T-helper 2 cell treated with Interferon-gamma antibody and Interleukin-4, amounts not matched to agents 100 ng/mL and 5 ng/mL, for 36 hours (primary cell): Measurements from ENCODE around the gene MORC1. TPM values are rescaled to one million over a fixed set of nuclear protein-coding genes. Genes with fewer than 3 reads are reported as not detected.

Experiments used
- intact Hi-C: fragments of 100-400 bp; cut with micrococcal nuclease; formaldehyde crosslinking; loops from one replicate; pipeline ENCODE4 v1.15.1; 2023
- total RNA-seq: library from RNA; stranded (reverse); gene quantifications from 2 replicates; pipeline ENCODE4 v1.2.3, GENCODE V29; 2022

The MORC1 gene
- total RNA-seq, 1 donor from 2014 or later: not detected

DNA sequence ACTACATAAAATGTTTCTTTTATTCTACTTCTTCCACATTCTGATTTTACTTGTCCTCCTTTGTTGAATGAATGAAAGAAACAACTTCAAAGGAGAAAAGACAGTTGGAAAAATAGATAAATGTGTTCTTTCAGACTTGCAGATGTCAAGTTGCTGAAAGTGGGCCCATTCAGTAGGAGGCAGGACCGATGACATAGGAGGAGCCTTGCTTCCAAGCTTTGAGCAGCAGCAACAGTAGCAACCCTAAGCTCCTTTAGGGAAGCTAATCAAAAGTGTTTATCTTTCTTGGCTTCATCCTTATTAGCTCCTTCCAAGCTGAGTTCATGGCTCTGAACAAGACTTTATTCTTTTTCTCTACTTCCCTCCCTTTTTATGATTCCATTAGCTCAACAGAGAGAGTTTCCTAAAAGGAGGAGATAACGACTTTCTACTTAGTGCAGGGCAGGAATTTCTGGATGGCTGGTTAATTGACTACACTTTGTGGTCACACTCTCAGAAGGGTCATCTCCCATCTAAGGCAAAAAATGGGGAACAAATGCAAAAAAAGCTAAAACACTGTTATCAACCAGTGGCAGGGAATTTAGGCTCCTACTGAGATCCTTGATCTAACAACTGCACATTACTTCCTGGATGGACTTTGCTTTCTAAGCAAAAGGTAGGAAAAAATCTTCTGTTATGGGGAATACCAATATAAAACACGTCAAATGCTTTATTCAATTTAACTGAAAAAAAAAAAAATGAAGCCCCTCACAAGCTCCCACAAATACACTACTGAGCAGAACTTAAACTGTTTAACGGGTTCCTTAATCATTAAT, 4.8 kb downstream of the MORC1 start:
- intact Hi-C loops: no loop called here

DNA sequence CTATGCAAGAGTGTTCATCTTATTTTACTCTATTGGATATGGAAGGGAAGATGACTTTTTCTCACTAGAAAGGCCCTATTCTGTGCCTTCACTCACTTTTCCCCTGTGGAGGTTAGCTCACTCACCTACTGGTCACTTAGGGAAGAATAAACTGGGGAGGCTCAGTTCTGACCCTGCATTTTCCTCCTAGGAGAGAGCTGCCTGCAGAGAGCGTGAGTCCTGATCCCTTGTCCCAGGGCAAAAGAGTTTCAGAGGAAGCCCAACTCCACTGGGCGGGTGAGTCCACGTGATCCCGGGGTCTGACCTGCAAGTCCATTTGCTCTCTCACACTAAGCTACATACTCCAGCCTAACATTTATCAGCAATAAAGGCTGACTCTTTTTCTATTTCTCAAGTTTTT, 8.4 kb downstream of the MORC1 start:
- intact Hi-C loops: no loop called here

DNA sequence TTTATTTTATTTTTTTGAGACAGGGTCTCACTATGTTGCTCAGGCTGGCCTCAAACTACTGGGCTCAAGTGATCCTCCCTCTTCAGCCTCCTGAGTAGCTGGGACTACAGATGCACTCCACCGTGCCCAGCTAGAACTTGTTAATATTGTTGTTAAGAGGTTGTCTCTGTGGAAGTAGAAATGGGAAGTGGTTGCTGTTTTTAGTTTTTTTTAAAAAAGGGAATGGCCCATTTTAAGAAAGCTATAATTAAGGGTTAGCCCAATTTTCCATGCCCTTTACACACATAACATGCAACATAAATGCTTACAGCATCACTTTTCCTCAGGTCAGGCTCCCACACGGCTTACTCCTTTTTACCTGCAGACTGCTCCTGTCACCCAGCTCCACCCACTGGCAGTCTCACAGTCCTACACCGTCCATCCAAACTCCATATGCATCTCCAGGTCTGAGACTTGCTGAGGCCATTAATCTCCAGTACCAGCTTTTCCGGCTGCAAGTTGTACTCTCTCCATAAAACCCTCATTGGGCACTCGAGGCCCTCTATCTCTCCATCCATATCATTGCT, 19.8 kb downstream of the MORC1 start:
- intact Hi-C loops: no loop called here

DNA sequence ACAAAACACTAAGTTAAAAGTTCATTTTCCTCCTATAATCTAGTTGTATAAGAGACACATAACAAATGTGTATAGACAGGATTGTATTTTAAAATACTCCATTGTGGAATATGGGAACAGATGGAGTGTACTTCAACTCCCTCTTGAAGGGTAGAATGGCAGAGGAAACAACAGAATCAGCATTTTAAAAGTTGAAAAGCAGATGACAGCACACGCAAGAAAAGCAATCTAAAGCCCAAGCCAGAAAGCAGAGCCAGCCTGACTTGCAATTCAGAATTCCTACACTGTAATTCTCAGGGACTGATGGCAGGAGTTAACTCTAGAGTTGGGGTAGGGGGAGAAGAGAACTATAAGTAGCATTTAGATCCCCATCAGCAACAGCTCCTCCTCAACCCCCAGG, 22.8 kb downstream of the MORC1 start:
- intact Hi-C loops: no loop called here

DNA sequence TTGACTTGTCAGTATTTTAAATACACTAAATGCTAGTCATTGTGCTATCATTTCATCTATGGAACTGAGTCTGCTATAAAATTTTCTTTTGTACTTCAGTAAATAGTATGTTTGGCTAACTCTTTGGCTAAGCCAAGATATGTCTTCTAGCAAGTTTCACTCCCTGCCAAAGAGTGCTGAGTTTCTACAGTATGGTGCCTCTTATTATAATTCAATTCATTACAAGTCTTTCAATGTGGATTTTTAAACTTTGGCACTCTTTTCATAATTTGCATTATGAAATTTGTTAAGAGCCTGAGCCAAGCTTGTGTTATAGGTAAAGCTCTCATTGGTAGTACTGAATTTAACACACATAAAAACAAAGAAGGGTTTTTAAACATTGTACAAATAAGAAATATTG, 24.4 kb downstream of the MORC1 start:
- intact Hi-C loops: no loop called here

DNA sequence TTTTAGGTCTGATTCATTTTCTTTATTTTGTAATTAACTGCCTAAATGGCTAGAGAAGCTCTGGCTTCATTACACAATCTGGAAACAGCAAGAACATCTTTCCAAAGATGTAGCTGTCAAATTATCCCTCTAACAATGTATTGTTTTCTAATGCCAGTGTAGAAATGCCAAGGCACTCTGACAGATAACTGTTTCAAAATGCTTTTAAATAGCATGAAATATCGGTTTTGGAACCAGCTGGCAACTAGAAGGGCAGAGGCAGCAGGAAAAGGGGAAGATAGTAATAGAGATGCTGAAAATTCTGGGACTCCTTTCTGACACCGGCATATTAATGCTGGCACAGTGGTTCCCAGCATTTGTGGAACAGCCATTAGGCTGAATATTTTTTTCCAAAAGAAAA, 26.1 kb downstream of the MORC1 start:
- intact Hi-C loops: no loop called here

DNA sequence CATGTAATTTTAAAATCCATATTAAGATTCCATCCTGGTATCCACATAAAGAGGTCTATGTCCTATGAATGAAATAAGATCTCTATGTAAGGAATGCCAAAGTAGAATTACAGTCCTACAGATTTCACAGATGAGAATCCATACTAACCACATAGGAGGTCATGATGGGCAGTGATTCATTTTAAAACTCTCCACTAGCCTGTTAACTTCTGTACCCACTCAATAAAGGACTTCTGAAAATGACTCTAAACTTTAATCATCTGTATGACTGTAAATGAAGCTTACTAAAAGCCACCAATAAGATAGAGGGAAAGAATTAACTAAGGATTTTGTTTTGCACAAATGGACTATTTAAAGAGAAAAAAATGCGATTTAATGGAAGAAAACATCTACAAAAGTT, 28.7 kb downstream of the MORC1 start:
- intact Hi-C loops: no loop called here

DNA sequence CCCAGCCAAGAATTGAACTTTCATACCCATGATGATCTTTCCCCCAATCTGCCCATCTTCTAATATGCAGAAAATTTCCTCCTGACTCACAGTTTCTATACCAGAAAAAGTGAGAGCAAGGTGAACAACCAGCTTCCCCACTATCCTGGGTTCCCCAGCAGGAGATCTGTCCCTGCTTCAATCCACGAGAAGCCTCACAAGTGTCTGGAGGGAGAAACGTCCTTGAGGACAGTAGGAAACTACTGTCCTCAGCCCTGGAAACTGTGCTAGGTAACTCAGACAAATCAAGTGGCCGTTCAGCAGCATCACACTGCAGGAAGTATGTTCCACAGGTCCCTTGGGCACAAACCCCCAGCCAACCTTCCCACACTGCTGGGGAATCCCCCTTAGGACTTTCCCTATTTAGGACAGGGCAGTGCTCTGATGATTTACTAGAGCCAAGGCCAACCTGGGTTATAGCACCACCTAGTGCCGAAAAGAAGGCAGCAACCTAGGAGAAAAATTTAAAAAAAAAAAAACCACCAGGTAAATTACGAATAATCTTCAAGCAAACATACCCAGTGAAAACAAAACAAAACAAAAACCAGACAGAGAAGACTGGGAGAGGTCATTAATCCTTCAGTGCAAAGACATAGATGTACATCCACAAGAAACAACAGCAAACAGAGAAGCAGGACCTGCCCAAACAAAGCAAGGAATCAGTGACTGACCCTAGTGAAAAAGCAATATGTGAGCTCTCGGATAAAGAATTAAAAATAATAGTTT, 36.0 kb downstream of the MORC1 start:
- intact Hi-C loops: loop anchor here (1.0 to 5.0 kb wide), 4 partner anchors 59 to 593 kb away; no protein-coding TSS in a partner anchor

DNA sequence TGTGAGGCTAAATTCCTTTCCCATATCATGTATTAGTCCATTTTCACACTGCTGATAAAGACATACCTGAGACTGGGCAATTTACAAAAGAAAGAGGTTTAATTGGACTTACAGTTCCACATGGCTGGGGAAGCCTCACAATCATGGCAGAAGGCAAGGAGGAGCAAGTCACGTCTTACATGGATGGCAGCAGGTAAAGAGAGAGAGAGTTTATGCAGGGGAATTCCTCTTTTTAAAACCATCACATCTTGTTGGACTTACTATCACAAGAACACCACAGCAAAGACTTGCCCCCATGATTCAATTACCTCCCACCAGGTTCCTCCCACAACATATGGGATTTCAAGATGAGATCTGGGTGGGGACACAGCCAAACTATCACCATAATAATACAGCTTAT, 37.8 kb downstream of the MORC1 start:
- intact Hi-C loops: loop anchor here (5.0 kb wide), 1 partner anchor 163 kb away; no protein-coding TSS in a partner anchor

DNA sequence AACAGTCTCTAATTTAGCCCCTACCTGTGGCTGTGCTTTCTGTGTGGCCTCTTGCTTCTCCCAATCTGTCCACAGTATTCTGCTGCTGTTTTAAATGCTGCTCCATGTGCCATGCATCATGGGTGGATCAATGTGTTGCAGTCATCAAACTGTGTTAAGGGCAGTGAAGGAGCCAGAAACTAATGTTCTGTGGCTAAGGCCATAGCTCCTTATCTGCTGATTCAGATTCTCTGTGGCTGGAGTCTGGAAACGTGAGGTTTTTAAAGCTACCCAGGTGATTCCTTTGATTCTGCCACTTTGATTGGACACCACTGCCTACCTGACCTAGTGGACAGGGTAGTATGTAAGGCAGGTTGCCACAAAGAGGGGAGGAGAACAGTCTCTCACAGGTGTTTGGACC, 44.8 kb downstream of the MORC1 start:
- intact Hi-C loops: no loop called here

DNA sequence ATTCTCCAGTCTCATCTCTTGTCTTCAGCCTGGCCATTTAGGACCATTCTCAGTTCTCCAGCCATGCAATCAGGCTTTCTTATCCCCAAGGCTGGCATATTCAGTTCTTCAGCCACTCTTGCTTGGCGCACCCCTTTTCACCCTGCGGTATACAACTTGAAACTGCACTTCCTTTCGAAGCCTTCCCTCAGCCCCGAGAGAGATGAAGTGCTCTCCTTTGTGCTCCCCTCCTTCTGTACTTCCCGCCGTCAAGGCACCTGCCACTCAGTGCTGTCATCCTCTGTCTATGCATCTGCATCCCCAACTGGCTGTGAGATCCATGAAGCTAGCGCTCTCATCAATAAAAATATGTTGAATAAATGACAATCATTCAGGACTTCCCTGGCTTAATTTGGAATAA, 45.7 kb downstream of the MORC1 start:
- intact Hi-C loops: no loop called here

DNA sequence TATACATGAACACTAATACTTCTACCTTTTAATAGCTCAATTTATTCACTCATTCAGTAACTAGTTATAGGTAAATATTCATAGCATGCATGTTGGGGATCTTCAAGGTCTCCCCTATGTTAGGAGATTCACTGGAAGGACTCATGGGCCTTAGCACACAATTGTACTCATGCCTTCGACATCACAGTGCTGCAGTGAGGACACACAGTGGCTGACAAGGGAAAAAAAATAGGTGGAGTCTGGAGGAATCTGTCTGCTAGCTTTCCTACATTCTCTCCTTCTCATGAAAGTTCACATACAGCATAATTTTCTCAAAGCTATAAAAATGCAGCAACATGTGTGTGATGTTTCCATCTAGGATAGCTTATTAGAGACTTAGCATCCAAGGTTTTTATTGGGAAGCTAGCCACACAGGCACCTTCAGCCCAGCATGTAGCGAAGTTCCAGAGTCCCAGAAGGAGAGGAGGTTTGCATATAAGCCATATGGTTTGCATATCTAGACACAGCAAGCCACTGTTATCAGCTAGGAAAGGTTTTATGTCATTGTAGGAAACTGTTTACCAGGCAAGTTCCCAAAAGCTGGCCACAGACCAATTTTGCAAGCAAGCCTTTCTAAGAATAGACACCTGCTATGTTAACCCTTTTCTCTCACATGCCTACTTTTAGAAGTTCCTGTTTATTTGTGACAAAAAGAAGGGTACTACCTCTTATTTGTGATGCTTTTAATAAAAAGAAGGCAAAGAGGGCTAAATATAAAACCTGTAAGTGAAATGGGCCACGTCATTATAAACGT, 46.4 kb downstream of the MORC1 start:
- intact Hi-C loops: no loop called here

DNA sequence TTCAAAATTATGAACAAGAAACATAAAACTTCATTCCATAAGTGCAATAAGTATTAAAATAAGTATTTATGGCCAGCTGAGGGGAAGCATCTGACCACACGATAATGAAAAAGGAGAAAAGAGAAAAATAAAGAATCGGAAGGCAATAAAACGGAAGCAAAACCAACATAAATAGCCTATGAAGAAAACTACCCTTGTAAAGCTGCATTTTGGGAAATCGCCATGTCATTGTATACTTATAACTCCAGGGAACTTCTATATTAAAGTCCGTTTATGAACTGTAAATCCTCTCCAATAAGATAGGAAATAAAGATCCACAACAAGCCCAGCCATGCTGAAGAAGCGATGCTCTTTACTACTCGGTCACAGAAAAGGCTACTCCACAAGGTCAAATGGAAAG, 47.7 kb downstream of the MORC1 start:
- intact Hi-C loops: no loop called here

DNA sequence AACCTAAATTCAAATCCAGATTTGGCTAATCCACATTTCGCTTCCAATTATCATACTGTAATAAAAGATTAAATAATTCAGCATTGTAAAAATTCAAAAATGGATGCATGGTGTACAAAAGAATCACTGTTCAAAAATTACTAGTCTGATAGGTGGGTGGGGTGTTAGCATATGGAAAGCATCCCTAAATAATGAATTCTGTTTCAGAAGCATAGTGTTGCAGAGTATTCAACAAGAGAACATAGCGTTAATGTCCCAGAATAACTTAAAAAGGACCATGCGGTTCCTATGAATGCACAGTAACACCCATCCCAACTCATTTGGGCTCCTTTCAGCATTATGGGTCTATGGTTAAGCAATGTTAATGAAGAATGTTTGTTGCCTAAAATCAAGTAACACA, 51.1 kb downstream of the MORC1 start:
- intact Hi-C loops: no loop called here

DNA sequence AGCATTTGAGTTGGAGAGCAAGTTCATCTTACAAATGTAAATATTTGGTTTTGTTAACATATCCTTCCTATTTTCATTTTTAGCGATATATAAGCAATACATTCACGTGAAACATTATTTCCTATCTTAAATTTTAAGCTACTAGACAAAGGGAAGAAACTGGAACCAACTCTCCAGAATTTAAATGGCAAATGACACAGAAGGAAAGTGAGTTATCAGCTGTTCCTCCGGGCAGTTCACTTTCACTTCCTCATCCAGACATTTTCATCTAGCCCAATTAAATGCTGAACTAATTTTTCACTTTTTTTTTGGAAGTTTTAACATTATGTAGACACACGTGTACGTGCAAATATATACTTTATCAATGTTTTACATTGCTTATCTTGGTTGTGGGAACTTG, 58.7 kb downstream of the MORC1 start:
- intact Hi-C loops: no loop called here

DNA sequence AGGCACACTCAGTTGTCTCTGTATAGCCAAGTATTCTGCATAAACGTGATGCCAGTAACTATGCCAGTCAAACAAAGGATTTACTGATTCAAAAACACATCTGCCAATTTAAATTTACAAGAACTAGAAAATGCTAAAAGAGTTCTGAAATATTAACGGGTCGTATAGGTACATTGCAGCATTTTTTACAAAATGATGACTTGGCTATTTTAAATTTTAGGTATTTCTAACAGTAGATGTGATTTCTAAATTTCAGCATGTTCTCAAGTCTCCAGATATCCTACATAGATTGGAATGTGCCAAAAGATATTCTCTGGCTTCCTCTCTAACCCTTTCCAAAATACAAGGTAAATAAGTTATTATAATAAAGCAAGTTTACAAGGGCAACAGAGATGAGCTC, 60.3 kb downstream of the MORC1 start:
- intact Hi-C loops: no loop called here

DNA sequence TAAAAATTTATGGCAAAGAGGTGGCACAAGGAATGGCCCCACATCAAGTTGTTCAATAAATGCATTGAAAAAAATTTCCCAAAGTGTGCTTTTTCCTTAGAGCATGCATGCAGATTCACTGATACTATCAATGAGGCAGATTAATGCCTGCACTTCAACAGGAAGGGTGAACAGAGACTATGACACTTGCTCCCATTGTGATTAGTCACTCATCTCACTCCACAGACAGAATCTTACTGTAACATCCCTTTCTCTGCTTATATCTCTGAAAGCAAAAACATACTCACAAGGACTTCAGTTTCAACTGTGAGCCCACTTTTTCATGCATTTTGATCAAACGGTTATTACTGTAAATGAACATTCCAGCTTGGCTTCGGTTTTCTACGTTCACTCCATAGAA, 60.9 kb downstream of the MORC1 start:
- intact Hi-C loops: no loop called here

DNA sequence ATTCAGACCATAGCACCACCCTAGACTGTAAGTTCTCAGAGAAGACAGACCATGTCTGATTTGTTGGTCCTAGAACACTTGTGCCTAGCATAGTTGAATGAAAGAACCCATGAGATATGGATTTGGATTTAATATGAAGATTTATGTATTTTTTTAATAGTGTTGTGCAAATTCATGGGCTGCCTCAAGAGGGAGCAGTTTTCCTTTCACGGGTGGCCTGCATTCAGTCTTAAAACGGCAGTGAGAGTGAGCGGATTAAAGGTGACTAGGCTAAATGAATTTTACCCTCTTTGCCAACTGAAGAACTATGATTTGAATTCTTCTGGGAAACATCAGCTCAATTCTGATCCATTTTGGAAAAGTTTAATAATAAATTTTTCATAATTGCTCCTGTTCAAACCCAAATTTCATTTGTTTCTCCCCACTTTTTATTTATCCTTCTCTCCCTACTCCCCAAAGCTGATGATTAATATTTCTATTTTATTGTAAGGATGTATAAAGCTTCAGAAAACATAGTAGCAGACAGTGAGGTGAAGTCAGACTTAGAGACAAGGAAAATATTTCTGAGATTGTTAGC, 67.3 kb downstream of the MORC1 start:
- intact Hi-C loops: no loop called here

DNA sequence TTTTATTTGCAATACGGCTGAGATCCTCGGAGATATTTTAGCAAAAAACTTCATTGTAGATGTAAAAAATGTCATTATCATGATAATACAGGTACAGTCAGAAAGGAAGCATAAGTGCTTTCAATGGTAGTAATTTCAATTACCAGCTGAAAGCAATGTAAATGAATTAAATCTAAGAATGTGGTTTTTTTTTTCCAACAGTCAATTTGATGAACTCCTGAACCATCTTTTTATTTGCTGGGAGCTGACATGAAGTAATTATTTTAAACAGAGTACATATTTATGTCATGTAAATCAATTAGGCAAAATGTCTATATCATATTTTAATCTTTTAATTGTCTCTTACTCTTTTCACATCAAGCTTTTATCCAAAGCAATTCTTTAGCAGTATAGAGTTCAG, 70.6 kb downstream of the MORC1 start:
- intact Hi-C loops: no loop called here

DNA sequence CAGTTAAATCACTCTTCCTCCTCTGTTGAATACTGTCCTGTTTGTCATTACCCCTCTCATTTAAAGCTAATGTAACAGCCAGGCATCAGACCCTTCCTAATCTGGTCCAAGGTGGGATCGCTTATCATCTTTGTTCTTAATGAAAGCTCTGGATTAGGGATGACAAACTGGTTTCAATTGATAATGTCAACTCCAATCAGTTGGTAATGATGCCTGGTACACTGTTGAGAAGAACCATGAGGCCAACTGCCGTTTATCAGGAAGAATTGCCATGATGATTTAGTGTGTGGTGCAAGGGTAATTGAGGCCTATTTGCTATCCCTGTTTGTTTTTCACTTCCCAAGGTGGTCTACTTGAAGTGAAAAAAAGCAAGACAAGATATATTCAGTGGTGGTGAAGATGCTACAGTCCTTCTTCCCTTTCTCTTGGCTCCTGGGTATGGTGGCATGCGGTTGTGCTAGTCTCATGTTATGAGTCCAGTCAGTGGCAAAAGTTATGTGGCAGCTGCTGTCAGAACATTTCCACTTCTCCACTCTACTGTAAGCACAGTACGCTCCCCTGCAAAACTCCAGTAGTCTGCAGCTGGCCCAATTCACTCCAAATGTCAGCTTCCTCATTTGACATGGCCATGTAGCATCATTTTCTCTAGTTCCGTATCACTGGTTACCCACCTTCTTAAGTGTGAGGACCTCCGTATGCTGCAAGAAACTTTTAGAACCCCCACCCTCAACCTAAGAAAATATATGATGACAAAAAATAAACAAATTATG, 72.5 kb downstream of the MORC1 start:
- intact Hi-C loops: no loop called here
